Thyroid gland (tissue), 4 donors: ENCODE data around the gene PHF11.

Experiments
- CTCF ChIP-seq, 6 experiments: fragments of 200-600 bp in 3 of 6; fragments of 450-650 bp in 3 of 6; sonication (generic) in 3 of 6; IDR thresholded peaks; one replicate each; pipeline ENCODE4 v1.5.1; 2016 to 2019; ENCODE audit warnings: antibody characterized with exemption in 6 of 6, mild to moderate bottlenecking in 2 of 6, inconsistent platforms in 1 of 6, moderate library complexity in 1 of 6
- POLR2A ChIP-seq, 2 donors: fragments of 450-650 bp; IDR thresholded peaks; one replicate each; pipeline ENCODE4 v1.6.1; 2017; ENCODE audit warnings: antibody characterized with exemption in 2 of 2, mild to moderate bottlenecking in 2 of 2, moderate library complexity in 1 of 2

- TF ChIP-seq CTCF (IDR thresholded peaks at IDR 0.05) (no peak), POLR2A (IDR thresholded peaks at IDR 0.05) (peak in 1 of 2 donors; percentile 49)
These were observed 38.0 kb downstream of the PHF11 start for GRCh38 chr13:49533591-49534269.
